ENCODE results near the gene AP5Z1. TPM values are rescaled to one million over a fixed set of nuclear protein-coding genes. Genes with fewer than 3 reads are reported as not detected.
A peak's percentile ranks its signal among the peaks of the same experiment; 100 is the strongest.

Gene AP5Z1
- polyA plus RNA-seq, 3 donors from 2014 or later = 36.7 to 64.2 (median 50.6) TPM

DNA sequence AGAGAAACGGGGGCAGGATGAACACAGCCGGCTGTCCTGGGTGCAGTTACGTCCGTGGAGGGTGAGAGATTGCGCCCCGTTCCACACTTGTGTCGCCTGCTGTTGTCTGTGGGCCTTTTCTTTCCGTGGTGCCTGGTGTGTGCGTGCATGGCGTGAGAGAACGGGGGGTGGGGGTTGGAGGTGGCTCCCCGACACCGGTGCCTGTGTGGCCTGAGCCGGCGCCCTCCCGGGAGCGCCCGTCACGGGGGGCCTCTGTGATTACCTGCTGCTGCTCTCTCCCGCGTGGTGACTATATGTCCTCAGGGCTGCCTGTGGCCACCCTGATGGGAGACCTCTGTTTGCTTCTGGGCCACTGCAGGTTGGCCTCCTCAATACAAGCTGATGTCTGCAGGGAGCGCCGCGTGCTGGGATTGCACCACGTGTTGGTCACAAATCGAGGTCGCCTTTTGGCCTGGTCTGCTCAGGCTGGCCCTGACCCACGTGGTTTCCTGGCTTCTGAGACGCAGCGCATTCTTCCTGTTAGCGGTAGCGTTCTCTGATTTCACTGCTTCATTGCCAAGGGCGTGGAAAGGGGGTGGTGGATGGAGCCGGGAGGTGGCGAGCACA, 10.9 kb upstream of the AP5Z1 start:
- Mint-ChIP-seq H3K27me3 (ENCODE audit: low read depth in 3 of 3) (peaks cover 1 to 10% (median 9%) of the 10 kb centered on the region in 3 donors), H3K27ac (no peak overlapping the region), H3K4me1 (no peaks in the 10 kb centered on the region), H3K36me3 (peaks cover 5 to 20% (median 9%) of the 10 kb centered on the region in 3 donors), H3K4me3 (no peak overlapping the region), H3K9me3 (no peaks in the 10 kb centered on the region)
- no peak for DNase-seq

DNA sequence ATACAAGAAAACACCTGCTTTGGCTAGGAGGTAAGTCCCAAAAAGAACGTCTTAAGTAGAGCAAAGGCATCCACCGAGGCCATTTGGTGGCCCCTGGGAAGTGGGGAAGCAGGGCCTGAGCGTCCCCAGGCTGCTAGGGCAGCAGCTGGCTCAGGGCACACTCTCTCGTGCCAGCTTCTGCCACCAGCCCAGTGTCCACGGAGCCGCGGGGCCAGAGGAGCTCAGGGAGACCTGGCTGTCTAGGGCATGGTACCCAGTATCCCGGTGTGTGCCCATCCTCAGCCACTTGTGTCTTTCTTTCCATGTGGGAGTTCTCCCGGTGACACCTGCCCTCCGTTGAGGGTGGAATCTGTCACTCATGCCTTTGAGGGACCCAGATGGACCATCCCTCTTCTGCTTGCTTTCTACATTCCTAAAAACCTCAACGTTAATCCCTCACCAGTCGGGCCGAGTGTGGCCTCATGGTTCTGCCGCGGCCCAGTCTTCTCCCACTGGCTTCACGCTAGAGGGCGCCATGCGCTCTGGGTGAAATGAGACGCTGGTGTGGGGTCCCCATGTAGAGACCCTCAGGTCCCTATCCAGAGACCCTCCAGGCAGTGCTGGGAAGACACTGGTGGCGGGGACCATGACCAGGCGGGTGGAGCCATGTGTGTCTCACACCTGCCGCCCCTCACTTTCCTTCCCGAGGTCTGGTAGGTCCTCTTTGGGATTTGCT, 9.5 kb upstream of the AP5Z1 start:
- H3K36me3 Mint-ChIP-seq = peaks cover 3 to 20% (median 5%) of the 10 kb centered on the region in 3 donors
- H3K27ac Mint-ChIP-seq = peak overlapping the region in 2 of 6 donors; percentile 30 to 60
- H3K9me3 Mint-ChIP-seq = no peaks in the 10 kb centered on the region
- H3K27me3 Mint-ChIP-seq (ENCODE audit: low read depth in 3 of 3) = peaks cover 1 to 11% (median 9%) of the 10 kb centered on the region in 3 donors
- no peak for DNase-seq
- H3K4me3 Mint-ChIP-seq = no peak overlapping the region
- no peaks in the 10 kb centered on the region for H3K4me1 Mint-ChIP-seq

GRCh38 chr7:4766666-4767519, 8.5 kb upstream of the AP5Z1 start:
- Mint-ChIP-seq H3K36me3 (peaks cover 3 to 17% (median 5%) of the 10 kb centered on the region in 3 donors), H3K4me1 (no peaks in the 10 kb centered on the region), H3K27me3 (ENCODE audit: low read depth in 3 of 3) (peaks cover 1 to 9% (median 9%) of the 10 kb centered on the region in 3 donors), H3K4me3 (no peak overlapping the region), H3K27ac (peak overlapping the region in 2 of 6 donors; percentile 30 to 60), H3K9me3 (no peaks in the 10 kb centered on the region)
- no peak for DNase-seq

DNA sequence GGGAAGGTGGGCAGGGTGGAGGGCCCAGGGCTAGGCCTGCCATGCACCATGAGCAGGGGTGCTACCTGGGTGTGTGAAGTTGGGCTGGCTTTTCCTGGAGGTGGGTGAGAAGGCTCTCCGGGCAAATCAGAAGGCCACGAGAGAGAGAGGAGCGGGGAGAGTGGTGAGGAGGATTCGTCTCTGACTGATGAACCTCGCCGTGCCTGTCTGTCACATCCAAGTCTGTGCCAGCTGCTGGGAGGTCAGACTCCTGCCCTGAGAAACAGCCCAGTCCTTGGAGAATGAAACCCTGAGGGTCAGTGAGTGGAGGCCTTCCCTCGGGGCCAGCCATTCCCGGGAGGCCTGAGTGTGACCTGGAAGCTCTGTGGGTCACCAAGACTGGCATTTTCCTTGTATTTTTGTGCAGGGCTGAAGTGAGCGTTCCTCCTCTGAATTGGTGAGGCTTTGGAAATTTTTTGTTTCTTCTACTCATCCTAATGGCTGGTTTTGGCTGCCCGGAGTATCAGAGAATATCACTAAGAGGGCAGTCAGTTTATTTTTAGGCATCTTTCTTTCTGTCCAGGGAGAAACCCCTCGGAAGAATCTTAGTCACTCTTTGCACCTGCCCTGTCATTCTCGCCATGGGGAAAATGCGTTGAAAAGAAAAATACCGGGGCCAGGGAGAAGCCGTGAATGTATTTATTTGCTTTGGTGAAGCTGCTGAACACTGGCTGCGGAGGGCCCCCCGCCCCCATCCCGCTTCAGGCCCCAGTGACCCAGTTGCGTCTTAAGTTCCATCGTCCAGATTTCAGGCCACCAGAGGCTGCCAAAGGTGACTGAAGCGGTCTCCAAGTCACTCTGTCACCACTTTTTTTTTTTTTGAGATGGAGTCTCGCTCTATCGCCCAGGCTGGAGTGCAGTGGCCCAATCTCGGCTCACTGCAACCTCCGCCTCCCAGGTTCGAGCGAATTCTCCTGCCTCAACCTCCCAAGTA, 6.5 kb upstream of the AP5Z1 start:
- Mint-ChIP-seq H3K36me3 (peaks cover 0 to 6% (median 0%) of the 10 kb centered on the region in 3 donors), H3K4me1 (peaks cover 3 to 6% of the 10 kb centered on the region in 2 donors), H3K4me3 (no peak overlapping the region), H3K27me3 (ENCODE audit: low read depth in 3 of 3) (peaks cover 0 to 13% (median 12%) of the 10 kb centered on the region in 3 donors), H3K27ac (no peak overlapping the region), H3K9me3 (no peaks in the 10 kb centered on the region)
- no peak for DNase-seq

GRCh38 chr7:4769761-4770160, 5.7 kb upstream of the AP5Z1 start:
- Mint-ChIP-seq H3K36me3 (peaks cover 0 to 6% (median 0%) of the 10 kb centered on the region in 3 donors), H3K4me3 (no peak overlapping the region), H3K27ac (peak overlapping the region in 3 of 6 donors; percentile 24 to 41 (median 40)), H3K27me3 (ENCODE audit: low read depth in 3 of 3) (peaks cover 0 to 12% (median 12%) of the 10 kb centered on the region in 3 donors), H3K9me3 (no peaks in the 10 kb centered on the region), H3K4me1 (peaks cover 11 to 15% of the 10 kb centered on the region in 2 donors)
- DNase-seq = no peak

DNA sequence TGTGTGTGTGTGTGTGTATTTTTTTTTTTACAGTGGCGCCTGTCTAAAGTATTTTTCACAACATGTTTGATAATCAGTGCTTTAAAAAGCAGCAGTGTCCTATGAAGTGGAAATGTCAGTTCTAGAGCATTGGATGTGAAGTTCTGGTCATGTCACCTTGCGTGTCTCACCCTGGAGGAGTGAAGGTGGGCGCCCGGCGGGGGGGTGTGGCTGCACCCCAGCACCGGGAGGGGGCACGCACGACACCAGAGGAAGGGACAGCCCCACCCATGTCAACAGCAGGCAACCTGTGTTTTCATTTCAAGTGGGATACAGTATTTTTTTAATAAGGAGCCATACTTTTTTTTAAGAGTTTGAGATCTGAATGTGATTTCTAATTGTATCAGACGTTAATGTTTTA, 4.5 kb upstream of the AP5Z1 start:
- Mint-ChIP-seq H3K27me3 (ENCODE audit: low read depth in 3 of 3) (peaks cover 7 to 21% (median 19%) of the 10 kb centered on the region in 3 donors), H3K36me3 (peaks cover 0 to 6% (median 0%) of the 10 kb centered on the region in 3 donors), H3K9me3 (no peaks in the 10 kb centered on the region), H3K4me1 (peaks cover 20 to 26% of the 10 kb centered on the region in 2 donors), H3K27ac (peak overlapping the region in 1 of 6 donors; percentile 2), H3K4me3 (no peak overlapping the region)
- no peak for DNase-seq

DNA sequence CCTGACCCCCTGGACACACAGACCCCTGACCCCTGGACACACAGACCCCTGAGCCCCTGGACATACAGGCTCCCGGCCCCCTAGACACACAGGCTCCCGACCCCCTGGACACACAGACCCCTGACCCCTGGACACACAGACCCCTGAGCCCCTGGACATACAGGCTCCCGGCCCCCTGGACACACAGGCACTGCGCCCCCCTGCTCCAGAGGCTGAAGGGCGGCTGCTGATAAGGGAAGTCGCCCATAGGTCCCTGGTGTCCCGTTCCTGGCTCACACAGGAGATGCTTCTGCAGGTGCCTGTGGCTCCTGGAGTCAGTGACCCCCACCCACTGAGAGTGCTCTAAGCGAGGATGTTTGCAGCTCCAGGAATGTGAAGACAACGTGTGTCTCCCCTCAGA, 3.7 kb upstream of the AP5Z1 start:
- DNase-seq = no peak
- Mint-ChIP-seq H3K4me3 (no peak overlapping the region), H3K27me3 (ENCODE audit: low read depth in 3 of 3) (peaks cover 10 to 23% (median 19%) of the 10 kb centered on the region in 3 donors), H3K36me3 (peaks cover 0 to 6% (median 0%) of the 10 kb centered on the region in 3 donors), H3K27ac (no peak overlapping the region), H3K4me1 (peaks cover 28 to 35% of the 10 kb centered on the region in 2 donors), H3K9me3 (no peaks in the 10 kb centered on the region)

GRCh38 chr7:4772306-4772705, 3.1 kb upstream of the AP5Z1 start:
- Mint-ChIP-seq H3K27me3 (ENCODE audit: low read depth in 3 of 3) (peaks cover 10 to 23% (median 19%) of the 10 kb centered on the region in 3 donors), H3K4me1 (peaks cover 32 to 40% of the 10 kb centered on the region in 2 donors), H3K27ac (peak overlapping the region in 3 of 6 donors; percentile 39 to 56 (median 55)), H3K9me3 (no peaks in the 10 kb centered on the region), H3K36me3 (peaks cover 0 to 6% (median 0%) of the 10 kb centered on the region in 3 donors), H3K4me3 (no peak overlapping the region)
- no peak for DNase-seq

DNA sequence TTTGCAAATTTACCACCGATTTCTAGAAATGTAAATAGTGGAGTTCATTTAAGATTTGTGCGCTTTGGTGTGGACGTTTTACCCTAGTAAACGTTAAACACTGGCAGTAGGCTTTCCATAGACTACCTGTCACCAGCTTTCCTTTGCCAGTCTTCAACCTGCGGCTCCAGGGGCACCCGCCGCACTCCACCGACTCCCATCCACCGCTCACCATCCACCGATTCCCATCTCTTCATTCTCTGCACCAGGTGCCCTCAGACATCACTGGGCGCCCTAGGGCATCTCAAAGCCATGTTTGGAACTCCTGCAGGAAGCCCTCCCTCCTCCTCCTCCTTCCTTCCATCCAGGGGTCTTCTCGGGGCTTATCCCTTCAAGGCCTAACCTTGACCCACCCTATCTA, 1.4 kb upstream of the AP5Z1 start:
- no peak for DNase-seq
- Mint-ChIP-seq H3K4me3 (peak overlapping the region; percentile 98 to 99 (median 99)), H3K27ac (peak overlapping the region; percentile 95 to 99 (median 99)), H3K4me1 (peaks cover 43 to 54% of the 10 kb centered on the region in 2 donors), H3K36me3 (peaks cover 0 to 4% (median 4%) of the 10 kb centered on the region in 3 donors), H3K9me3 (no peaks in the 10 kb centered on the region), H3K27me3 (ENCODE audit: low read depth in 3 of 3) (peaks cover 10 to 21% (median 20%) of the 10 kb centered on the region in 3 donors)

DNA sequence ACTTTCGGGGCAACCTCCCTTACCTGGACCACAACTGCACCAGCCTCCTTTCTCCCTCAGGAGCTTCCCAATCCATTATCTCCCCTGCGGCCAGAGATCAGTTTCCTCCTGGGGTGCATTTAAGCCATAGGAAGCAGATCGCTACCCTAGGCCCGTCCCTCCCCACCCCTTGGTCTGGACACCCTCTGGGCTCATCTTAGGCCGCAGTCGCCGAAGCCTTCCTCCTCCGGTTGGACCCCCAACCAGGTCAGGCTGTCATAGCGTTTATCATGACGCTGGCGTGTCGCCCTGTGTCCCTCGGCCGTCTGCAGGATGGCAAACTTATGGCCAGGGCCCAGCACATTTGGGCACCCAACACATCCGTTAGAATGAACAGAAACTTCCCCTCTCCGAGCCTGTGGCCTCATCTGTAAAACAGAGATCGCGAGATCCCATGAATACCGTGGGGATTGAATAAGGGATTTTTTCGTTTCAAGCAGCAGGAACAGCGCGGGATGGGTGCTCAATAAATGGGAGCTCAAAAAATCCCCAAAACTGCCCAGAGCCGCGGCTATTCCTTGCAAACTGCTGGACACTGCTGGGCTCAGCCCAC, 669 bp upstream of the AP5Z1 start:
- Mint-ChIP-seq H3K36me3 (peaks cover 0 to 4% (median 2%) of the 10 kb centered on the region in 3 donors), H3K4me3 (peak overlapping the region; percentile 98 to 99 (median 99)), H3K4me1 (peaks cover 43 to 54% of the 10 kb centered on the region in 2 donors), H3K27ac (peak overlapping the region; percentile 95 to 99 (median 99)), H3K9me3 (no peaks in the 10 kb centered on the region), H3K27me3 (ENCODE audit: low read depth in 3 of 3) (peaks cover 10 to 19% (median 18%) of the 10 kb centered on the region in 3 donors)
- no peak for DNase-seq

GRCh38 chr7:4775848-4776623, 613 bp downstream of the AP5Z1 start:
- peak; percentile 60 to 64 (median 61) for DNase-seq
- Mint-ChIP-seq H3K4me1 (peaks cover 43 to 54% of the 10 kb centered on the region in 2 donors), H3K27ac (peak overlapping the region; percentile 95 to 99 (median 99)), H3K27me3 (ENCODE audit: low read depth in 3 of 3) (peaks cover 10 to 19% (median 18%) of the 10 kb centered on the region in 3 donors), H3K36me3 (peaks cover 0 to 4% (median 0%) of the 10 kb centered on the region in 3 donors), H3K9me3 (no peaks in the 10 kb centered on the region), H3K4me3 (peak overlapping the region; percentile 98 to 99 (median 99))

GRCh38 chr7:4779118-4779517, 3.7 kb downstream of the AP5Z1 start:
- H3K4me3 Mint-ChIP-seq = no peak overlapping the region
- DNase-seq = no peak
- peaks cover 10 to 16% (median 11%) of the 10 kb centered on the region in 3 donors for H3K27me3 Mint-ChIP-seq (ENCODE audit: low read depth in 3 of 3)
- peaks cover 42 to 46% of the 10 kb centered on the region in 2 donors for H3K4me1 Mint-ChIP-seq
- peaks cover 0 to 8% (median 3%) of the 10 kb centered on the region in 3 donors for H3K36me3 Mint-ChIP-seq
- no peaks in the 10 kb centered on the region for H3K9me3 Mint-ChIP-seq
- no peak overlapping the region for H3K27ac Mint-ChIP-seq

All from immature natural killer cell (primary cell).